ENCODE results near the gene MAP2K1.

GRCh38 chr15:66461917-66462316 lies 75.2 kb downstream of the MAP2K1 start:
- TF ChIP-seq CTCF (conservative IDR thresholded peaks at IDR 0.05; ENCODE audit: low read depth, low read length) (no peak), BHLHE40 (IDR thresholded peaks at IDR 0.05; ENCODE audit: low read depth, low read length) (no peak), RFX5 (IDR thresholded peaks at IDR 0.05; ENCODE audit: low read depth, low read length) (no peak), USF2 (IDR thresholded peaks at IDR 0.05; ENCODE audit: low read depth, low read length) (no peak), CHD1 (IDR thresholded peaks at IDR 0.05; ENCODE audit: low read depth, low read length) (no peak), FOS (IDR thresholded peaks at IDR 0.05; ENCODE audit: low read depth, low read length) (no peak), POLR2A (IDR thresholded peaks at IDR 0.05; ENCODE audit: low read depth, low read length) (no peak), SMC3 (IDR thresholded peaks at IDR 0.05; ENCODE audit: low read depth, low read length) (no peak), MAFK (IDR thresholded peaks at IDR 0.05; ENCODE audit: low read depth, low read length) (no peak), MXI1 (IDR thresholded peaks at IDR 0.05; ENCODE audit: borderline replicate concordance, low read depth, low read length) (no peak), MAZ (IDR thresholded peaks at IDR 0.05; ENCODE audit: borderline replicate concordance, low read depth, low read length) (no peak), CEBPB (IDR thresholded peaks at IDR 0.05; ENCODE audit: low read depth, low read length) (peak; percentile 84), RAD21 (IDR thresholded peaks at IDR 0.05; ENCODE audit: low read length) (no peak), RCOR1 (IDR thresholded peaks at IDR 0.05; ENCODE audit: insufficient replicate concordance, low read length) (no peak)

Measured in IMR-90 (cell line).